Mesodermal cell (in vitro differentiated cells): ENCODE measurements around the gene N4BP3.

Experiments
- H3K27ac ChIP-seq: 2 replicates; pipeline ENCODE4 v1.7.0; 2013; ENCODE audit warnings: mild to moderate bottlenecking, low read depth, low read length, moderate library complexity; ENCODE audit not compliant: severe bottlenecking
- H3K36me3 ChIP-seq: 2 replicates; pipeline ENCODE4 v1.7.1; 2013; ENCODE audit warnings: mild to moderate bottlenecking, low read length, moderate library complexity; ENCODE audit not compliant: control insufficient read depth, insufficient read depth
- H3K4me1 ChIP-seq: one replicate; pipeline ENCODE4 v1.7.1; 2013; ENCODE audit warnings: mild to moderate bottlenecking, low read length; ENCODE audit not compliant: insufficient read depth, control insufficient read depth, poor library complexity, severe bottlenecking
- H3K4me3 ChIP-seq: 2 replicates; pipeline ENCODE4 v1.7.0; 2013; ENCODE audit warnings: low read length, control low read depth, mild to moderate bottlenecking; ENCODE audit not compliant: insufficient read depth, poor library complexity, severe bottlenecking; ENCODE audit errors: extremely low read depth
- H3K9me3 ChIP-seq: 2 replicates; pipeline ENCODE4 v1.7.1; 2013; ENCODE audit warnings: mild to moderate bottlenecking, low read length, moderate library complexity; ENCODE audit not compliant: control insufficient read depth
- WGBS, 2 experiments: methylation state at CpG; one replicate each; pipeline ENCODE4 v1.1.5; 2013; ENCODE audit warnings: missing lambda C conversion rate in 2 of 2; ENCODE audit not compliant: insufficient coverage in 2 of 2; 5-methylcytosine and 5-hydroxymethylcytosine counted together

Gene N4BP3

DNA sequence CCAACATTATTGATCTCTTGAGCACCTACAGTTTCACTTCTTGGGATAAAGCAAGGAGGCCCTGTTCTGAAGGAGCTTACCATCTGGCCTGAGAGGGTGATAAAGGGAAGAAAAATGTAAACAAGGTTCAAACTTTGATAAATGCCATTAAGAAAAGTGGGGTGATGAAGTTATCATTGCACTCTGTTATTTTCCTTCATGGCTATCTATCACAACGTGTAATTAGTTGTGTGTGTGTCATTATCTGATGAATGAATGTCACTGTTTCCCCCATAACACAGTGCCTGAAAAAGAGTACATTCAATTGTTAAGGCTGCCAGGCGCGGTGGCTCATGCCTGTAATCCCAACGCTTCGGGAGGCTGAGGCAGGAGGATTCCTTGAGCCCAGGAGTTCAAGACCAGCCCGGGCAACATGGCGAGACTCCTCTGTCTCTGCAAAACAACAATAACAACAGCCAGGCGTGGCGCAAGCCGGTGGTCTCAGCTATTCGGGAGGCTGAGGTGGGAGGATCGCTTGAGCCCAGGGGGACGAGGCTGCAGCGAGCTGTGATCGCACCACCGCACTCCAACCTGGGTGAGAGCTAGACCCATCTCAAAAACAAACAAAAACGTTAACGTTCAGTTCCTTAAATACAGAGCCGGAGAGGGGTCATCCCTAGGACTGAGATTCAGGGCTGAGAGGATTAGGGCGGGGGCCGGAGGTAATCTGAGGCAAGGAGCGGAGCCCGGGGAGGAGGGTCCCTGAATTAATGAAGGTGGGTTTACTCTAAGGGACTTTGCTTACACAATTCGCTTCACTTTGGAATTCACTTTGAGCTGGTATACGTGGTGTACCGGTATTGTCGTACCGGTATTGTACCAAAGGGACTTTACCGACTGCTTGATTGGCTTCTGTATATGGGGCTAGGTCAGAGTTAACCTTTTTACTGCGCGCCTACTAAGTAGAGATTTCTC lies 39.4 kb downstream of the N4BP3 start:
- no peaks in the 10 kb centered on the region for H3K9me3 ChIP-seq
- WGBS, 2 experiments = 49 to 52% methylated on average over 15 to 28 of the region's 31 CpGs
- peaks cover 46% of the 10 kb centered on the region for H3K36me3 ChIP-seq
- H3K4me1 ChIP-seq = peaks cover 8% of the 10 kb centered on the region
- H3K27ac ChIP-seq = no peak overlapping the region
- peak overlapping the region; percentile 82 for H3K4me3 ChIP-seq

DNA sequence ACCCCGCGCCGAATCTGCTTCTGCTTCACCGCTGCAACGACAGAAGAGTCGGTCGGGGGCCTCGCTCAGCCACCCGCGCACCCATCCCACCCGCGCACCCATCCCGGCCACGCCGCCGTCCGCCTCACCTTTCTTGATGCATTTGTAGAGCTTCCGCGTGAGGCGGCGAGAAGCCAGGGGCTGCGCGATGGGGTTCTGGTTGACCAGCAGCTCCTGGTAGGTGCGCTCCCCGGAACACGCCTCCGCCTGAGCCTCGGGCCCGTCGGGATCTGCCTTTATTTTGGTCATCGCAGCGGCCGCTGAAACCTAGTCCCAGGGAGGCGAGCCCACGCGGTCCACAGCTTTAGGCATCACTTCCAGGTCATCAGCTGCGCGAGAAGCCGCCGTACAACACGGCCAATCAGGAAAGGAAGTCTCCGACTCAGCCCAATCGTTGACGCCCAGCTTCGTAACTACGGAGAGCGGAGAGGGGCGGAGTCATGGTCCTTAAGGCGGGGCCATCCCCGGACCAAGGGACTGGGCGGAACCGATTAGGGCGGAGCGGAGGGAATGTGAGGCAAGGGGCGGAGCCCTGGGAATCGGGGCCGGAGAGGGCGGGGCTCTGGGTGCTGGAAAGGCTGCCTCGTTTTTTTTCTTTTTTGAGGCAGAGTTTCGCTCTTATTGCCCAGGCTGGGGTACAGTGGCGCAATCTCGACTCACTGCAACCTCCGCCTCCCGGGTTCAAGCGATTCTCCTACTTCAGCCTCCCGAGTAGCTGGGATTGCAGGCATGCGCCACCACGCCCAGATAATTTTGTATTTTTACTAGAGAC lies 40.4 kb downstream of the N4BP3 start, which contains the start of gene NHP2:
Gene NHP2 (minus strand): TSS at position 356 of the 811 bp plus-strand sequence. CDS start 68 bp downstream, at position 288.
- Histone ChIP-seq H3K4me3 (peak within 1 kb of the TSS; percentile 82), H3K36me3 (peaks cover 36% of the 10 kb centered on the region), H3K9me3 (no peaks in the 10 kb centered on the region), H3K4me1 (peaks cover 8% of the 10 kb centered on the region), H3K27ac (peak within 1 kb of the TSS; percentile 49)
- WGBS, 2 experiments = 3 to 5% methylated on average over 51 to 58 of the region's 68 CpGs

GRCh38 chr5:178155065-178155464 lies 41.7 kb downstream of the N4BP3 start:
- Histone ChIP-seq H3K36me3 (peaks cover 27% of the 10 kb centered on the region), H3K4me3 (no peak overlapping the region)
- WGBS, 2 experiments = 94 to 100% methylated on average over 4 to 5 of the region's 8 CpGs

DNA sequence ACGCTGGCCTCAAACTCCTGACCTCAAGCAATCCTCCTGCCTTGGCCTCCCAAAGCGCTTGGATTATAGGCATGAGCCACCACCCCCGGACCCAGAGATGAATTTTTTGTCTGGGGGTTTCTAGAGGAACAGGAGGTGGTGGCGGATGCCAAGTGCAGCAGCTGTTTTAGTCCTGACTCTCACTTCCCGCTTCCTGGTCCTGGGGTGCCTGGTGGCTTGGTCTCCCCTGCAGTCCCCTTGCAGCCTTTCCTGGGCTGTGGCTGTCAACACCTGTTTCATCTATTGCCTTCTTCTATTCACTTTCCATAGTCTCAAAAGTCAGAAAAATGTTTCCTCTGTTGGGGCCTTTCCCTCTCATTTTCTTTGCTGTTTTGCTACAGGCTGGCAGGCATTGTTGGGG lies 46.8 kb downstream of the N4BP3 start:
- H3K4me3 ChIP-seq = no peak overlapping the region
- H3K9me3 ChIP-seq = no peaks in the 10 kb centered on the region
- 90 to 92% methylated on average over 3 to 5 of the region's 5 CpGs for WGBS, 2 experiments
- H3K4me1 ChIP-seq = no peaks in the 10 kb centered on the region
- no peak overlapping the region for H3K27ac ChIP-seq
- H3K36me3 ChIP-seq = no peaks in the 10 kb centered on the region

More at GRCh38 chr5:178155065-178155464, 41.7 kb downstream of the N4BP3 start:
- Histone ChIP-seq H3K27ac (no peak overlapping the region), H3K9me3 (no peaks in the 10 kb centered on the region), H3K4me1 (peaks cover 8% of the 10 kb centered on the region)

GRCh38 chr5:178162481-178162880 lies 49.1 kb downstream of the N4BP3 start:
- H3K4me3 ChIP-seq = no peak overlapping the region
- H3K9me3 ChIP-seq = no peaks in the 10 kb centered on the region
- H3K27ac ChIP-seq = no peak overlapping the region
- H3K36me3 ChIP-seq = no peaks in the 10 kb centered on the region
- no peaks in the 10 kb centered on the region for H3K4me1 ChIP-seq
- 82 to 86% methylated on average over 9 of the region's 9 CpGs for WGBS, 2 experiments

GRCh38 chr5:178163772-178164735 lies 50.7 kb downstream of the N4BP3 start:
- H3K4me3 ChIP-seq = no peak overlapping the region
- WGBS, 2 experiments = 14 to 21% methylated on average over 23 to 31 of the region's 33 CpGs
- H3K27ac ChIP-seq = no peak overlapping the region
- no peaks in the 10 kb centered on the region for H3K36me3 ChIP-seq
- no peaks in the 10 kb centered on the region for H3K9me3 ChIP-seq
- H3K4me1 ChIP-seq = no peaks in the 10 kb centered on the region

GRCh38 chr5:178165581-178165980 lies 52.2 kb downstream of the N4BP3 start:
- Histone ChIP-seq H3K36me3 (no peaks in the 10 kb centered on the region), H3K4me1 (no peaks in the 10 kb centered on the region), H3K4me3 (no peak overlapping the region), H3K27ac (no peak overlapping the region), H3K9me3 (no peaks in the 10 kb centered on the region)
- WGBS, 2 experiments = 95 to 97% methylated on average over 35 to 36 of the region's 38 CpGs

DNA sequence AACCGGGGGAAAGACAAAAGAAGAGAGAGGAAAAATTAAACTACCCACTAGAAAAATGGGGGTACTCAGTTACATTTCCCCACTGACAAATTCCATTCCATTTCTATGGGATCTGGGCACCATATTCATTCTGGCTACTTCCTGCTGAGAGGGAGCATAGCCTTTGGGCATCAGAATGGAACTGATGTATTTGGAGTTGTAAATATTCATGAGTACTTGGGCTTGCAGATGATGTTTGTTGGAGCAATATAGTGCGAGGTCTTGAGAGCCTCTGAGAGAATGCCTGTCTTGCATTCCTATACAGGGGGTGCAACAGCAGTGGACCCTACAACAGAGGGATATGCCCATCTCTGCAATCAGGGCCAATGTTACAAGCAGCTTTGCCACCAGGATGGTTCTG lies 57.1 kb downstream of the N4BP3 start:
- Histone ChIP-seq H3K4me3 (no peak overlapping the region), H3K36me3 (no peaks in the 10 kb centered on the region), H3K9me3 (no peaks in the 10 kb centered on the region), H3K27ac (no peak overlapping the region), H3K4me1 (no peaks in the 10 kb centered on the region)
- 100% methylated on average over 1 of the region's 2 CpGs for WGBS, 2 experiments

GRCh38 chr5:178174456-178174855 lies 61.1 kb downstream of the N4BP3 start:
- no peak overlapping the region for H3K27ac ChIP-seq
- H3K4me1 ChIP-seq = no peaks in the 10 kb centered on the region
- WGBS, 2 experiments = 81 to 97% methylated on average over 2 to 3 of the region's 3 CpGs
- no peaks in the 10 kb centered on the region for H3K36me3 ChIP-seq
- no peak overlapping the region for H3K4me3 ChIP-seq
- H3K9me3 ChIP-seq = no peaks in the 10 kb centered on the region
